Activated CD4-positive, alpha-beta T cell treated with anti-CD3 and anti-CD28 coated beads, Interleukin-2, Interleukin-4, amounts not matched to agents 100 ng/mL and 50 ng/mL, durations not matched to agents 16 hours and 8 hours (primary cell): ENCODE results near the gene ZBTB39.
"Not testable (repeated sequence)": the region's sequence is repeated elsewhere in the genome, so short reads cannot be mapped to it uniquely, and the experiment has no call there.

ENCODE experiments used
- DNase-seq: peaks from one replicate; pipeline ENCODE4 v3.0.0-alpha.2; 2020; ENCODE audit warnings: low spot score

ZBTB39 gene

DNA sequence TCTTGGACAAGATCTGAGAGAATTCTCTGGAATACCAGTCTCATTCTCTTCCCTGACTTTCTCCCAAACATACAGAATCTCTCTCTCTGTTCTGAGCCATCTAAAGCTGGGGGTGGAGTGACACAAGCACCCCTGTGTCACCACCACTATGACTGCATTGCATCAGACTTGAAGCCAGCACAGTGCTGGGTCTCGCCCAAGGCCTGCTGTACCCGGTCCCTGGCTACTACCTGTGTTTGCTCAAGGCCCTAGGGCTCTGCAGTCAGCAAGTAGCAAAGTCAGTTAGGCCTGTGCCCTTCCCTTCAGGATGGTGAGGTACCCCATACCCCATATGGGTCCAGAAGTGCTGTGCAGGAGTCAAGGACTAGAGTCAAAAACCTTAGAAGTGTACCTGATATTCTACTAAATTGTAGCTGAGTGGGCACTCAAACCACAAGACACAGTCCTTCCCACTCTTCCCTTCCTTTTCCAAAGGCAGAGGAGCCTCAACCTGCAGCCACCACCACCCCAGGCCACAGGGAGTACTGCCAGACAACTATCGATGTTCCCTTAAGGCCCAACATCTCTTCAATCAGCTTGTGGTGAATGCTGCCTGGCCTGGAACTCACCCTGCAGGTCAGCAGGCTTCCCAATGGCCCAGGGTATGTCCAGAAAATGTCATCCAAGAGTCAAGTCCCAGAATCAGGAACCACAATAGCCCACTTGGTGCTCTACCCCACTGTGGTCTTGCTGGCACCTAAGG is 27.8 kb downstream of the ZBTB39 start:
- no peak for DNase-seq

GRCh38 chr12:56977361-56977760 is 29.0 kb downstream of the ZBTB39 start:
- not testable (repeated sequence) for DNase-seq

GRCh38 chr12:56974224-56974623 is 32.1 kb downstream of the ZBTB39 start:
- DNase-seq, result not testable (repeated sequence)

GRCh38 chr12:56968910-56969309 is 37.4 kb downstream of the ZBTB39 start:
- DNase-seq, result not testable (repeated sequence)

GRCh38 chr12:56965997-56966642 is 40.2 kb downstream of the ZBTB39 start:
- DNase-seq, result not testable (repeated sequence)

DNA sequence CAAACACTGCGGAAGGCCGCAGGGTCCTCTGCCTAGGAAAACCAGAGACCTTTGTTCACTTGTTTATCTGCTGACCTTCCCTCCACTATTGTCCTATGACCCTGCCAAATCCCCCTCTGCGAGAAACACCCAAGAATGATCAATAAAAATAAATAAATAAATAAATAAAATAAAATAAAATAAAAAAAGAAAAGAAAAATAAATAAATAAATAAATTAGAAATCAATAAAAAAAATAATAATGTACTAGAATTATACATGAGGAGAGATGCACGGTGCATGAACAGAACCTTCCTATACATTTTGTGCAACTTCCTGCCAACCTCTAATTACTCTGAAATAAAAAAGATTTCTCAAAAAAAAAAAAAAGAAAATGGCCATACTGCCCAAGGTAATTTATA is 41.2 kb downstream of the ZBTB39 start:
- not testable (repeated sequence) for DNase-seq

DNA sequence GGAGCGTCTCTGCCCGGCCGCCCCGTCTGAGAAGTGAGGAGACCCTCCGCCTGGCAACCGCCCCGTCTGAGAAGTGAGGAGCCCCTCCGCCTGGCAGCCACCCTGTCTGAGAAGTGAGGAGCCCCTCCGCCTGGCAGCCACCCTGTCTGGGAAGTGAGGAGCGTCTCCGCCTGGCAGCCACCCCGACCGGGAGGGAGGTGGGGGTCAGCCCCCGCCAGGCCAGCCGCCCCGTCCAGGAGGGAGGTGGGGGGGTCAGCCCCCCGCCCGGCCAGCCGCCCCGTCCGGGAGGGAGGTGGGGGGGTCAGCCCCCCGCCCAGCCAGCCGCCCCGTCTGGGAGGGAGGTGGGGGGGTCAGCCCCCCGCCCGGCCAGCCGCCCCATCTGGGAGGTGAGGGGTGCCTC is 42.8 kb downstream of the ZBTB39 start:
- DNase-seq, result not testable (repeated sequence)

GRCh38 chr12:56962247-56962646 is 44.1 kb downstream of the ZBTB39 start:
- not testable (repeated sequence) for DNase-seq

DNA sequence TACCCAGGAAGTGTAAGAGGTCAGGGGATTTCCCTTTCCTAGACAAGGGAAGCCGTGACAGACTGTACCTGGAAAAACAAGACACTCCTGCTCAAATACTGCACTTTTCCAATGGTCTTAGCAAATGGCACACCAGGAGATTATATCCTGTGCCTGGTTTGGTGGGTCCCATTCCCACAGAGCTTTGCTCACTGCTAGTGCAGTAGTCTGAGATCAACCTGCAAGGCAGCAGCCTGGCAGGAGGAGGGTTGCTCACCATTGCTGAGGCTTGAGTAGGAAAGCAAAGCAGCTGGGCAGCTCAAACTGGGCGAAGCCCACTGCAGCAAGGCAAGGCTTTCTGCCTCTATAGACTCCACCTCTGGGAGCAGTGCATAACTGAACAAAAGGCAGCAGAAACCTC is 47.9 kb downstream of the ZBTB39 start:
- no peak for DNase-seq

GRCh38 chr12:56957229-56958052 is 48.9 kb downstream of the ZBTB39 start, which contains the start of gene RDH16:
Gene RDH16, minus strand, starts transcription at chr12:56957608. Its CDS starts 146 bp downstream, at chr12:56957462.
- DNase-seq, result no peak

DNA sequence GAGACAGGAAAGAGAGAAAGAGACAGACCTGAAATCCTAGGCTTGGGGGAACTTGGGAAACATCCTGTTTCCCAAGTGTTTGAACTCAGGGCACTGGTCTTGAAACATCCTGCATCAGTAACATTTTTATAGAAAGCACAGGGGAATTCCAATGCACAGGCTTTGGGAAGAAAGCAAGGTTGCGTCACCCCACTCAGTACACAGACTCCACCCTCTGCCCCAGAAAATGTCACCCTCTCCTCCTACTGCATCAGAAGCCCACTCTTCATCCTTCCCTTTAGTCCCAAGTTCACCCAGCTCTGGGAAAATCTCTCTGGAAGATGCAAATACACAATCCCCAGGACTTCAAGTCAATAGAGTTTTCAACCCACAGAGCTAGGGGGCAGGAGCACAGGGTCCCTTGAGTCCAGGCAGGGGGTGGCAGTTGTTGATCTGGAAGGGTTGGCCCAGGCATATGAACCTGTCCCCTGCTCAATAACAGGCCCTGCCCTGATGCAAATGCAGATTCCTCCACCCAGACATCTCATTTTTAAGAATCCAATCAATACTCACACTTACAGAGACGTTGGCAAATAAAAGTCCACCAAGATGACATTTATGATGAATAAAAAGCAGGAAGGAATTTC is 50.6 kb downstream of the ZBTB39 start:
- no peak for DNase-seq

GRCh38 chr12:56954958-56955355 is 51.4 kb downstream of the ZBTB39 start:
- no peak for DNase-seq

GRCh38 chr12:56954057-56954957 is 52.0 kb downstream of the ZBTB39 start:
- DNase-seq, result no peak

GRCh38 chr12:56953314-56953713 is 53.0 kb downstream of the ZBTB39 start:
- no peak for DNase-seq

DNA sequence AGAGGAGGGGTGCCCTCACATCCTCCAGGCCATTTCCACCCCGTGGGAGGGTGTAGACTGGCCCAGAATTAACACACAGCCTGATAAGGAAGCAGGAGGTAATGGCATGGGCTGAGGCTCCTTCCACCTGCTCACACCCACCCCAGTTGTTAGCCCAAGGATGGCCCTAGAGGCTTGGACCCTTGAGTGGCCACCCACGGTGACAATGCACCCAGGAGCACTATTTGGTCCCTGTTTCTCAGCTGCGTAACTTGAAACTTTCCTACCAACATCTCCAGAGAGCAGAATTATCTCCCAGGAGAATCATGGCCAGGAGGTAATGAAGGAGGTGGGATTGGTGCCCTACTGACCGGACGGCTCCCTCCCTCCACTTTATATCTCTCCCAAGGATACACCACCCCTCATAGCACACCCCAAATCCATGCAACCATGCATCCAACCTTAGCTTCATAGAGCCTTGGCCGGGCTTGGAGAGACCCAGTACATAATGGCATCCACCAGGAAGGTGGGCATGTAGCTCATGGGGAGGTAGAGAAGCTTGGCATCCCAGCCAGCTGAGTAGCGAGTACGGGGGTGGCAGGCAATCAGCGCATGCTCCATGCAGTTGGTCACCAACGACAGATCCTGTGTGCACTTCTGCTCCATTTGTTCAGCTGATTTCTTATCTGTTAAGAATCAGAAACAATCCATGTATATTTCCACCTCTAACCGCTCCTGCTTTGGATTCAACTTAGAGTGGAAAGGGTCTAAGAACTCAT is 54.6 kb downstream of the ZBTB39 start:
- no peak for DNase-seq

DNA sequence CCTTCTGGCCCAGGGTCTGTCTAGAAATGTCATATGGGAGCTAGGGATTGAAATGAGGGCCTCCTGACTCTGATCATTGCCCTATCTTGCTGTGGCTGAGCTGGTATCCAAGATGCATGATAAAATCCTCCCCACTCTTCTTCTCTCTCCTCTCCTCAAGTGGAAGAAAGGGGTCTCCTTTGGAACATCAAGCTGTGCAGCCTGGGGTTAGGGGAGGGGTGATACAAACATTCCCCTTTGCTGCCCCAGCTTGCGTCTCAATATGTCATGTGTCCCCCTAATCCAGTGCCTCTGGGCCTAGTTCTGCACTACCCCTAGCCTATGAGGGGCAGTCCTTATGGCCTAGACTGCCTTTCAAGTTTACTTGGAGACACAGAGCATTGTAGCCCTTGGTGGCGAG is 57.5 kb downstream of the ZBTB39 start:
- no peak for DNase-seq
